ENCODE results near the gene CCNL1.

CCNL1 gene

DNA sequence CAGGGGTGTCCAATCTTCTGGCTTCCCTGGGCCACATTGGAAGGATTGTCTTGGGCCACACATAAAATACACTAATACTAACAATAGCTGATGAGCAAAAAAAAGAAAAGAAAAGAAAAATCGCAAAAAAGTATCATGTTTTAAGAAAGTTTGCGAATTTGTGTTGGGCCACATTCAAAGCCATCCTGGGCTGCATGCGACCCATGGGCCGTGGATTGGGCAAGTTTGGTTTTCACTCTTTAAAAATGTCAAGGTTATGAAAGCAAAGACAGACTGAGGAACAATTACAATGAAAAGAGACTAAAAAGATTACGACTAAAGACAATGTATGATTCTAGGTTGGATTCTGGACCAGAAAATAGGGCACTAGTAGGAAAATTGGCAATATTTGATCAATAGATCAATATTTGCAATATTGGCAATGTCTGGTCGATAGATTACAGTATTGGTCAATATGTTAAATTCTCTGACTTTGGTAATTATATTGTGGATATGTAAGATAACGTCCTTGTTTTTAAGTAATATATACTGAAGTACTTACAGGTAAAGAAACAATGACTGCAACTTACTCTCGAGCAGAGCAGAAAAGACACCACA lies 19.9 kb downstream of the CCNL1 start:
- H3K27ac ChIP-seq (ENCODE audit: low read depth, low read length) = no peak overlapping the region
- no peaks in the 10 kb centered on the region for H3K9me3 ChIP-seq (ENCODE audit: insufficient read depth, low read depth, low read length)
- WGBS = 94% methylated on average over 7 of the region's 8 CpGs
- H3K4me3 ChIP-seq (ENCODE audit: low read length) = no peak overlapping the region
- H3K27me3 ChIP-seq (ENCODE audit: insufficient read depth, low read length) = no peaks in the 10 kb centered on the region
- H3K9ac ChIP-seq (ENCODE audit: low read depth, low read length) = no peak overlapping the region
- H3K4me1 ChIP-seq (ENCODE audit: insufficient read depth, low read length) = no peaks in the 10 kb centered on the region
- peaks cover 17% of the 10 kb centered on the region for H3K36me3 ChIP-seq (ENCODE audit: insufficient read depth, low read length)

DNA sequence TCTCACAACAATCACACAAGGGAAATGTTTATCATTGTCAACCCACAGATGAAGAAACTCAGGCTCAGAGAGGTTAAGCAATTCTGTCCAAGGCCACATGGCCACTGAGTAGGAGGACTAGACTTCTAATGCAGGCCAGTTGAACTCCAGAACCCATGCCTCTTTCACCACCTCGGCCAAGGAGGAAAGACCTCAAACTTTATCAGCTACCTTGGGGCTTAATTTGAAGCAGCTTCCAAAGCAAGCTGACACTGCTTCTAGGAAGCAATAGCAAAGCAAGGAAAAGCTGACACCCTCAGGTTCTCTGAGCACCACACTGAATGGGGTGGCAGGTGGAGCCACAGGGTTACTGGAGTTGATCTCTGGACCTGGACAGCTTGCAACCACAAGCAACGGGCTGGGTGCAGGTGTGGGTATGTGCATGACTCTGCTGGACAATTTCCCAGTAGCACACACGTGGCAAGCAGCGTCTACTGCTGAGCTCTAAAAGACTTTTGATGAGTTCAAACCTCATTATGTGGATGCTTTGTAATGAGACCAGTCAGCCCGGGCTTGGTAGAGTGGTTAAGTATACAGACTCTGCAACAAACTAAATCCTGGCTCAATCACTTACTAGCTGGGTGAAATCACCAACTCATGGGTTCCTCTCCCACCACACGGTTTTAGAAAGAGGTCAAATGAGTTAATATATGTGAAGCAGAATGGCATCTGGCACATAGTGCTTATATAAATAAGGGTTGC lies 23.1 kb downstream of the CCNL1 start:
- Histone ChIP-seq H3K27me3 (ENCODE audit: insufficient read depth, low read length) (no peaks in the 10 kb centered on the region), H3K27ac (ENCODE audit: low read depth, low read length) (no peak overlapping the region), H3K36me3 (ENCODE audit: insufficient read depth, low read length) (no peaks in the 10 kb centered on the region), H3K9ac (ENCODE audit: low read depth, low read length) (no peak overlapping the region), H3K4me3 (ENCODE audit: low read length) (no peak overlapping the region), H3K4me1 (ENCODE audit: insufficient read depth, low read length) (no peaks in the 10 kb centered on the region), H3K9me3 (ENCODE audit: insufficient read depth, low read depth, low read length) (no peaks in the 10 kb centered on the region)
- WGBS = 94% methylated on average over 5 of the region's 6 CpGs

DNA sequence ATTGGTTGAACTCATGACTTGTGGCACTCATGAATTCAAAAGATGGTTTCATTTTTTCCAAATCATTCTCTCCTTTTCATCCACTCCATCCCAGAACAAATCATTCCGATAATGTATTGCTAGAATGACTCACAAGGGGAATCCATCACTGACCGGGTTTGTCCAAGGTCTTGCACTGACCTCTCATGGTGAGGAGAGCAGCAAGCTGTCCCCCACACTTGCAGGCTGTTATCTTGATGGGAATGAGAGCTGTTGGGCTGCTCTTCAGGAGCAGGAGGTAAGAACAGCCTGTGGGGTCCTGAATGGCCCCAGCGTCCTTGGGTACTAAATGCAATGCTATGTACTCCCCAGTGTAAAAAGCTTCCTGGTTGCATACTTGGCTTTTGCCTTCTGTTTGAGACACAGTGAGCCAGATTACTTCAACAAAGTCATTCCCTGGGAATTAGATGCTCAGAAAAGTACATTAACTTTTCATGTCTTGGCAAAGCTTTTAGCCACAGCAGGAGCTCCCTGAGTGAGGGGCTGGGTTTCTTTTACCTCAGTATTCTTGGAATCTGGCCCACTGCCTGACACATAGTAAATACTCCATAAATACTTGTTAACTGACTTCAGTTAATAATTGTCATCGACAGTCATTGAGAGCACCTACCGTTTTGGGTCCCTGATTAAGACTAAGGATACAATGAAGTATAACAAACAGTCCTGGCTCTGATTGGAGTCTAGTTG lies 24.1 kb downstream of the CCNL1 start:
- H3K27ac ChIP-seq (ENCODE audit: low read depth, low read length) = no peak overlapping the region
- no peaks in the 10 kb centered on the region for H3K27me3 ChIP-seq (ENCODE audit: insufficient read depth, low read length)
- H3K4me3 ChIP-seq (ENCODE audit: low read length) = no peak overlapping the region
- peaks cover 4% of the 10 kb centered on the region for H3K4me1 ChIP-seq (ENCODE audit: insufficient read depth, low read length)
- no peak overlapping the region for H3K9ac ChIP-seq (ENCODE audit: low read depth, low read length)
- 81% methylated on average over 5 of the region's 5 CpGs for WGBS
- H3K9me3 ChIP-seq (ENCODE audit: insufficient read depth, low read depth, low read length) = no peaks in the 10 kb centered on the region
- no peaks in the 10 kb centered on the region for H3K36me3 ChIP-seq (ENCODE audit: insufficient read depth, low read length)

DNA sequence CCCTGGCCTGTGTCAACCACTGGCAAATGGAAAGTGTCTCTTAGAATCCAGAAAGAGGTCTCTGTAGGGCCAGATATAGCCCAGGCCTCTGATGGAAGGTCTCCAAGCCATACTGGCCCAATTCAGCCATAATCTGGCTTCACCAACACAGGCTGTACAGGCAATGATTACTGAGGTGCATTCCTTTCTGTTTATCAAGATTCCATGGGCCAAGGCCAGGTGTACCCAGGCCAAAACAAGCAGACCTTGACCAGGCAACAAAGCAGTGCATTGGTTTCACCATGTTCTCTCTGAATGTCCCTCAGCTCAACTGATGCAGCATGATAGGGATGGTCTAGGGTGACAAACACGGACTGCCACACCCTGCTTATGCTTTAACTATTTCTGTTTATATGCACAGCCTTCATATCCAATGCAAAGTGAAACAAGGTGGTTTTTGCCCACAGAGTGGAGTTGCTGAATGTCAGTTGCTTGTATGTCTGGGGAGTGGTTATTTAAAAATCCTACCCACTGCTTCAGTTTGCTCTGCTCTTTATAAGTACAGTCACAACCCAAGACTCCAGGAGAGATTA lies 25.2 kb downstream of the CCNL1 start:
- Histone ChIP-seq H3K4me1 (ENCODE audit: insufficient read depth, low read length) (peaks cover 14% of the 10 kb centered on the region), H3K27me3 (ENCODE audit: insufficient read depth, low read length) (no peaks in the 10 kb centered on the region), H3K9ac (ENCODE audit: low read depth, low read length) (no peak overlapping the region), H3K27ac (ENCODE audit: low read depth, low read length) (no peak overlapping the region), H3K4me3 (ENCODE audit: low read length) (no peak overlapping the region), H3K36me3 (ENCODE audit: insufficient read depth, low read length) (no peaks in the 10 kb centered on the region), H3K9me3 (ENCODE audit: insufficient read depth, low read depth, low read length) (no peaks in the 10 kb centered on the region)
- WGBS = 100% methylated on average over 1 of the region's 1 CpG

DNA sequence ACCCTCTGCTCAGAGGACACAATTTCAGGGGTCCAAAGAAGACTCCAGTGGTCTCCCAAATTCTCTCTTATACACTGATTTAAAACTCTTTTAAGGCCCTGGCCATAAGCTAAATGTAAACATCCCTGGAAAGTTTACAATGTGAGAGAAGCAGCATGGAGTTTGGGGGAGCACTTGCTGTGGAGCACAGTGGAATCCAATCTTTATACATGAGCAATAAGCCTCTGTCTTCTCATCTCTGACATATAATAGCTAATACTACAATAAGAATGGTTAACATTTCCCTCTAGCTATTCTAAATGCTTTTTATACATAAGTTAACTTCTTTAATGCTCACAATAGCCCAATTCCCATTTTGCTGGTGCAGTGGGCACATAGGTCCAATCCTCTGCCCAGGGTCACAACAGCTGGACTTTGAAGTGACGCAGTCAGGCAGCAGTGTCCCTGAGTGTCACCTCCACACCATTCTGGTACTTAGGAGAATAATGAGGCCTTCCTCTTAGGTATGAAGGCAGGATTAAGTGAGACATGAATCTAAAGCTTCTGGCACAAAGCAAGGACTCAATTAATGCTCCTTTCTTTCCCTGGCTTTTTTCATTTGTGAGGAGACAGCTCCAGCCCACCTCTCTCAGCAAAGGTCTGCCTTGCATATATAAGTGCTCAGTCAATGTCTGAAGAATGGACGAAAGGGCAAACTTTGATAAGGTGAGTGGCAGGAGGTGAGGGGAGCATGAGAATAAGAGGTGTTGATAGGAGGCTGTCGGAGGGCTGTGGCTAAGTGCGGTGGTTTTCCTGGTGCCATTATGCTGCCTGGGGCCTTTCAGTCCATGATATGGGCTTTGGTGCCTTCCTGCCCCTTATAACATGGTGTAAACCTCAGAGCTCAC lies 26.3 kb downstream of the CCNL1 start:
- Histone ChIP-seq H3K9ac (ENCODE audit: low read depth, low read length) (no peak overlapping the region), H3K4me3 (ENCODE audit: low read length) (no peak overlapping the region), H3K27ac (ENCODE audit: low read depth, low read length) (no peak overlapping the region), H3K36me3 (ENCODE audit: insufficient read depth, low read length) (no peaks in the 10 kb centered on the region), H3K4me1 (ENCODE audit: insufficient read depth, low read length) (peaks cover 24% of the 10 kb centered on the region), H3K27me3 (ENCODE audit: insufficient read depth, low read length) (no peaks in the 10 kb centered on the region; the same call in 1 of the 2 replicates), H3K9me3 (ENCODE audit: insufficient read depth, low read depth, low read length) (no peaks in the 10 kb centered on the region)
- WGBS = 95% methylated on average over 4 of the region's 4 CpGs

DNA sequence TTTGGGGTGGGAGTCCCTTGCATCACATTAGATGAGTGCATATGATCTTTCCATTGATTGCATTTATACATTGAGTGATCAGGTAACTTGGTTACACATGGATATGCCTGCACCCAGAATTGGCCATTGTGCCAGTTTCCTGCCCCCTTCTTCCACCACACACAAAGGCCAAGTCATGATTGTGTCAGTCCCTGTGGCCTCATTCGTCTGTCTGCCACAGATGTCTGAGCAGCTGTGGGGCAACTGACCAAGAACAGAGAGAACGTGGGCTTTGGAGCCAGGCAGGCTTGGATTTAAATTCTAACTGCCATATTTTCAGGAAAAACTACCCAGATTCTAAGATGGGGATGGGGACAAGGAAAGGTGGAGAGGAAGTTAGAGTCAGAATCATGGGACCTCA lies 27.0 kb downstream of the CCNL1 start:
- no peaks in the 10 kb centered on the region for H3K36me3 ChIP-seq (ENCODE audit: insufficient read depth, low read length)
- no peak overlapping the region for H3K9ac ChIP-seq (ENCODE audit: low read depth, low read length)
- H3K4me1 ChIP-seq (ENCODE audit: insufficient read depth, low read length) = peaks cover 27% of the 10 kb centered on the region
- no peaks in the 10 kb centered on the region for H3K9me3 ChIP-seq (ENCODE audit: insufficient read depth, low read depth, low read length)
- H3K27me3 ChIP-seq (ENCODE audit: insufficient read depth, low read length) = no peaks in the 10 kb centered on the region; the same call in 1 of the 2 replicates
- WGBS = 96% methylated on average over 2 of the region's 2 CpGs
- no peak overlapping the region for H3K4me3 ChIP-seq (ENCODE audit: low read length)
- H3K27ac ChIP-seq (ENCODE audit: low read depth, low read length) = no peak overlapping the region

DNA sequence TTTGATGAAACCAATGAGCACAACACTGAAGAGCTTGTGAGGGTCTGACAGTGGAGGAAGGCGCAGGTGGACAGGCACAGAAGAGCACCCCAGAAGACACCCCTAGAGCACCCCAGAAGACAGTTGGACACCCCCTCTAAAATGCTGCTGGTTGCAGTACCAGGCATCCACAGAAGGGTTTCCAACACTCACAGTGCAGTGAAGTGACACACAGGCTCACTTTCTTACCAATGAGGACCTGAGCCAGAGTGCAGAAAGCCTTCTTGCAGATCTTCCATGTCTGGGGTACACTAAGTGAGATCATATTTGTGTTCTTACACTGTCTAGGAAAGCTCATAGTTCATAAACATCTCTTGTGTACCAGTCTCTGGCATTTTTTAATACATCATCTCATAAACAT lies 27.6 kb downstream of the CCNL1 start:
- Histone ChIP-seq H3K4me1 (ENCODE audit: insufficient read depth, low read length) (peaks cover 27% of the 10 kb centered on the region), H3K9me3 (ENCODE audit: insufficient read depth, low read depth, low read length) (no peaks in the 10 kb centered on the region), H3K27me3 (ENCODE audit: insufficient read depth, low read length) (no peaks in the 10 kb centered on the region; the same call in 1 of the 2 replicates), H3K9ac (ENCODE audit: low read depth, low read length) (no peak overlapping the region), H3K36me3 (ENCODE audit: insufficient read depth, low read length) (no peaks in the 10 kb centered on the region), H3K4me3 (ENCODE audit: low read length) (no peak overlapping the region), H3K27ac (ENCODE audit: low read depth, low read length) (no peak overlapping the region)
- WGBS = 94% methylated on average over 1 of the region's 1 CpG

DNA sequence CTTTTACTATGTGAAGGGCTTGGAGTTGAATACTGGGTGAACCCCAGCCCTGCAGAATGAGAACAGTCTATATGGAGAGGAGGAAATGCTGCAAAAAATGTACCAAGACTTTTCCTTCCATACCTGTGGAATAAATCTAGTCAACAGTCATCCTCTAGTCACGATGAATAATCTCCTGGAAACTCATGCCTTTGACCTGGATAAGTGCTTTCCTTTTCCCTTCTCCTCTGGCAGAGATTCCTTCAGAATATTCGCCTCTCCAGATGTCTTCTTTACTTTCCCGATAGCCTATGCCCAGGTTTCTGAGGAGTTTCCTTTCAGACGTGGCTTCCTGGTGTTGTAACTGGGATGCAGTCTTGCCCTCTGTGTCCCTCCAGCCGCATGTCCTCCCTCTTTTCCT lies 28.1 kb downstream of the CCNL1 start:
- peaks cover 27% of the 10 kb centered on the region for H3K4me1 ChIP-seq (ENCODE audit: insufficient read depth, low read length)
- H3K36me3 ChIP-seq (ENCODE audit: insufficient read depth, low read length) = no peaks in the 10 kb centered on the region
- H3K27me3 ChIP-seq (ENCODE audit: insufficient read depth, low read length) = no peaks in the 10 kb centered on the region; the same call in 1 of the 2 replicates
- 91% methylated on average over 5 of the region's 5 CpGs for WGBS
- H3K4me3 ChIP-seq (ENCODE audit: low read length) = no peak overlapping the region
- H3K27ac ChIP-seq (ENCODE audit: low read depth, low read length) = no peak overlapping the region
- no peak overlapping the region for H3K9ac ChIP-seq (ENCODE audit: low read depth, low read length)
- H3K9me3 ChIP-seq (ENCODE audit: insufficient read depth, low read depth, low read length) = no peaks in the 10 kb centered on the region

DNA sequence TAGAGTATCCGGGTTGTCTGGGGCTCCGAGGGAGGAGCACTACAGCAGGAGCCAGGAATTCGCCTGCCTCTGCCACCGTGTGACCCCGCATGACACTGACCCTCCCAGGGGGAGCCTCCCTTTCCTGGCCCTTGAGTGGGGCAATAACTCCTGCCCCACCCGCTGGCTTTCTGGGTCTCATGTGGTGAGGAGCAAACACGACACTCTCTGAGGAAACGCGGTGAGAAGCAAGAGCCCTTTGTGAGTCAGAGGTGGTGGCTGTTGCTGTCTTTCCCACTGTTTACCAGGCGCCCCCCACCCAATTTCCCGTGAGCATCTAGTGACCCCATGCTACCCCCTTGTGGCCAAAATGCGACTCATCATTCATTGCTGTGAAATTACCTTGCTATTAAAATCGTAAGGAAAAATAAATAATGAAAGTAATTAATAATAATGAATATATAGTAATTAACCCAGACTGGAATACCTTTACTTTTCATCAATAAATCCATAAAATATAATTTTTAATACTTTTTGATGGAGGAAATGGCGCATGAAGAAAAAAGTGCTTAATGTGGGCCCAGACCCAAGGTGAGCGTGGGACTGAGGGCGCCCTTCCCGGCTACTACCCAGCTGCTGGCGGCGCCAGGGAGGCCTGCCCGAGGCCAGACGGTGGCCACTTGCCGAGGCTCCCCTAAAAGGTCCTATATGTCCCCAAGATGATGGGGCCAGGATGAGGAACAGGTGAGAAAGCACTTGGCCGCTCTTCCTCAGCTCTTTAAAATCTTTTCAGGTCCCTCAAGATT lies 29.3 kb downstream of the CCNL1 start:
- H3K9ac ChIP-seq (ENCODE audit: low read depth, low read length) = peak overlapping the region; percentile 61; the same call in 1 of the 2 replicates
- H3K36me3 ChIP-seq (ENCODE audit: insufficient read depth, low read length) = no peaks in the 10 kb centered on the region
- H3K27me3 ChIP-seq (ENCODE audit: insufficient read depth, low read length) = no peaks in the 10 kb centered on the region; the same call in 1 of the 2 replicates
- H3K4me1 ChIP-seq (ENCODE audit: insufficient read depth, low read length) = peaks cover 27% of the 10 kb centered on the region
- WGBS = 20% methylated on average over 22 of the region's 23 CpGs
- H3K27ac ChIP-seq (ENCODE audit: low read depth, low read length) = peak overlapping the region; percentile 20
- no peaks in the 10 kb centered on the region for H3K9me3 ChIP-seq (ENCODE audit: insufficient read depth, low read depth, low read length)
- peak overlapping the region; percentile 41 for H3K4me3 ChIP-seq (ENCODE audit: low read length)

Data from HUES64 (cell line).